HEK293T (cell line): ENCODE data around the gene HIPK1.

Experiments
- CTCF ChIA-PET: fragments of 350-600 bp; formaldehyde crosslinking; extraction: SDS; loops from one replicate; lab custom pipeline; 2021; ENCODE audit warnings: antibody characterized with exemption, inconsistent platforms; lab: Yijun Ruan, JAX
- POLR2A ChIA-PET: fragments of 350-600 bp; formaldehyde crosslinking; extraction: SDS; loops from one replicate; lab custom pipeline; 2020; ENCODE audit warnings: antibody characterized with exemption, inconsistent platforms; lab: Yijun Ruan, JAX
- DNase-seq: peaks from one replicate; pipeline ENCODE4 v3.0.0; 2012; ENCODE audit warnings: mixed read lengths; ENCODE audit errors: extremely low spot score
- ARNT ChIP-seq: fragments of 450-650 bp; IDR thresholded peaks from 2 replicates; pipeline ENCODE4 v1.6.1; 2017; ENCODE audit warnings: mild to moderate bottlenecking
- BHLHE40 ChIP-seq: fragments of 450-650 bp; IDR thresholded peaks from 2 replicates; pipeline ENCODE4 v1.6.1; 2016; ENCODE audit warnings: mild to moderate bottlenecking, moderate library complexity, borderline replicate concordance
- CTBP1 ChIP-seq: fragments of 450-650 bp; IDR thresholded peaks from 2 replicates; pipeline ENCODE4 v1.6.1; 2016; ENCODE audit warnings: borderline replicate concordance
- FOXA1 ChIP-seq: fragments of 450-650 bp; IDR thresholded peaks from 2 replicates; pipeline ENCODE4 v1.6.1; 2016; ENCODE audit warnings: mild to moderate bottlenecking
- FOXK2 ChIP-seq: fragments of 450-650 bp; IDR thresholded peaks from 2 replicates; pipeline ENCODE4 v1.6.1; 2016; ENCODE audit warnings: mild to moderate bottlenecking
- FOXM1 ChIP-seq: fragments of 450-650 bp; IDR thresholded peaks from 2 replicates; pipeline ENCODE4 v1.6.1; 2017; ENCODE audit warnings: mild to moderate bottlenecking, borderline replicate concordance
- HDGF ChIP-seq: fragments of 450-650 bp; IDR thresholded peaks from 2 replicates; pipeline ENCODE4 v1.6.1; 2017; ENCODE audit warnings: antibody characterized with exemption, borderline replicate concordance
- L3MBTL2 ChIP-seq: fragments of 450-650 bp; conservative IDR thresholded peaks from 2 replicates; pipeline ENCODE4 v1.6.1; 2016; ENCODE audit warnings: mild to moderate bottlenecking
- LEF1 ChIP-seq: fragments of 450-650 bp; IDR thresholded peaks from 2 replicates; pipeline ENCODE4 v1.6.1; 2017; ENCODE audit warnings: mild to moderate bottlenecking, borderline replicate concordance
- NFRKB ChIP-seq: fragments of 450-650 bp; IDR thresholded peaks from 2 replicates; pipeline ENCODE4 v1.6.1; 2016; ENCODE audit warnings: mild to moderate bottlenecking, moderate library complexity
- PKNOX1 ChIP-seq: fragments of 450-650 bp; IDR thresholded peaks from 2 replicates; pipeline ENCODE4 v1.6.1; 2016
- SUZ12 ChIP-seq: fragments of 450-650 bp; IDR thresholded peaks from 2 replicates; pipeline ENCODE4 v1.6.1; 2016; ENCODE audit warnings: mild to moderate bottlenecking
- TARDBP ChIP-seq: fragments of 450-650 bp; IDR thresholded peaks from 2 replicates; pipeline ENCODE4 v1.6.1; 2016
- ZNF384 ChIP-seq: fragments of 450-650 bp; IDR thresholded peaks from 2 replicates; pipeline ENCODE4 v1.6.1; 2016

HIPK1 gene

DNA sequence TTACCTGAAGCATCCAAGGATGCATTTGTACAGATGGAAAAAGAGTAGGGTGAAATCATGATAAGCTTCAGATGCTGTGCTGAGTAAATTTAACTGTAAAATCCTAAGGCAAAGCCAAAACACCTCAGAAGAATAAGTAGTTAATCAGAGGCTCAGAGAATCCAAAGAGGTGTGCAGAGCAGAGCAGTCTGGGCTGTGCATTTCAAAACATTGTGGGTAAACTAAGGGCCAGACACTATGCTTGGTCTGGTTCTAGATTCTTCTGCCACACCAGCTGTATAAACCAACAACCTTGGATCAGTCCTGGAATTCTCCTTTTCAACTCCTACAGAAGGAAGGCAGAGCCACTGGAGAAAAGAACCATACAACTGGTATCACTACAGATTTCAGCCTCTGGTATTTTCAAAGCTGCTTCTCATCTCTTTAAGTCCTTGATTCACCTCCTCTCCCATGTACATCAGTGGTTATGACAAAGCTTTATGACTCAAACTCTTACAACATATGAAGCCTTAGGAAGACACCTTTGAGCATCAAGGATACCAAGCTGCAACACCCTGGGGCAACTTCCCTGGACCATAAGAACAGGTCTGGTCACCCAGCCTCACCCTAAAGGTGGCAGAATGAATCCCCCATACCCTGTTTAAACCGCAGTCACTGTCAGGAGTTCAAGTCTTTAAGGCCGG is 11.6 kb upstream of the HIPK1 start:
- POLR2A ChIA-PET, result interaction anchor here (1.3 to 2.7 kb wide), 2 partner anchors 12 to 13 kb away, joined by 3 to 15 read pairs; partner anchors contain the start of genes AP4B1, DCLRE1B and HIPK1
- CTCF ChIA-PET, result interaction anchor here (0.6 kb wide), 1 partner anchor 845 kb away, joined by 3 read pairs; the partner anchor contains the start of gene LRIG2
- no peak for DNase-seq
- TF ChIP-seq SUZ12 (no peak), NFRKB (no peak), L3MBTL2 (no peak)

GRCh38 chr1:113918243-113918642 is 10.9 kb upstream of the HIPK1 start:
- POLR2A ChIA-PET, result interaction anchor here (1.3 to 2.7 kb wide), 2 partner anchors 11 to 14 kb away, joined by 3 to 15 read pairs; partner anchors contain the start of genes AP4B1, DCLRE1B and HIPK1
- CTCF ChIA-PET, result no interaction called here
- no peak for TF ChIP-seq BHLHE40
- no peak for TF ChIP-seq HDGF
- no peak for TF ChIP-seq NFRKB
- TF ChIP-seq SUZ12, result no peak
- TF ChIP-seq ZNF384, result no peak
- TF ChIP-seq FOXK2, result no peak

GRCh38 chr1:113922957-113923356 is 6.2 kb upstream of the HIPK1 start:
- ChIA-PET CTCF (no interaction called here), POLR2A (no interaction called here)
- no peak for DNase-seq
- no peak for TF ChIP-seq CTBP1

More at GRCh38 chr1:113918243-113918642, 10.9 kb upstream of the HIPK1 start:
- DNase-seq, result no peak

- POLR2A ChIA-PET, result interaction anchor here (1.1 to 1.7 kb wide), 2 partner anchors 13 to 18 kb away, joined by 3 read pairs; no protein-coding TSS in a partner anchor
- CTCF ChIA-PET, result interaction anchor here (0.6 to 0.7 kb wide), 2 partner anchors 9 to 54 kb away, joined by 3 read pairs; no protein-coding TSS in a partner anchor
- TF ChIP-seq FOXA1 (no peak), ZNF384 (no peak), PKNOX1 (no peak)
- no peak for DNase-seq
Measured at GRCh38 chr1:113924473-113924872, 4.7 kb upstream of the HIPK1 start.

- TF ChIP-seq PKNOX1 (peak; percentile 52), FOXM1 (no peak)
- ChIA-PET CTCF (interaction anchor here (1.1 to 1.5 kb wide), 2 partner anchors 8 to 24 kb away, joined by 3 to 4 read pairs; partner anchors contain the start of genes AP4B1 and DCLRE1B), POLR2A (interaction anchor here (0.8 to 5.1 kb wide), 15 partner anchors 8 to 169 kb away, joined by 3 to 116 read pairs (median 9); partner anchors contain the start of genes AP4B1, DCLRE1B, PHTF1 and RSBN1)
- no peak for DNase-seq
Measured at GRCh38 chr1:113928187-113928930, 765 bp upstream of the HIPK1 start.

DNA sequence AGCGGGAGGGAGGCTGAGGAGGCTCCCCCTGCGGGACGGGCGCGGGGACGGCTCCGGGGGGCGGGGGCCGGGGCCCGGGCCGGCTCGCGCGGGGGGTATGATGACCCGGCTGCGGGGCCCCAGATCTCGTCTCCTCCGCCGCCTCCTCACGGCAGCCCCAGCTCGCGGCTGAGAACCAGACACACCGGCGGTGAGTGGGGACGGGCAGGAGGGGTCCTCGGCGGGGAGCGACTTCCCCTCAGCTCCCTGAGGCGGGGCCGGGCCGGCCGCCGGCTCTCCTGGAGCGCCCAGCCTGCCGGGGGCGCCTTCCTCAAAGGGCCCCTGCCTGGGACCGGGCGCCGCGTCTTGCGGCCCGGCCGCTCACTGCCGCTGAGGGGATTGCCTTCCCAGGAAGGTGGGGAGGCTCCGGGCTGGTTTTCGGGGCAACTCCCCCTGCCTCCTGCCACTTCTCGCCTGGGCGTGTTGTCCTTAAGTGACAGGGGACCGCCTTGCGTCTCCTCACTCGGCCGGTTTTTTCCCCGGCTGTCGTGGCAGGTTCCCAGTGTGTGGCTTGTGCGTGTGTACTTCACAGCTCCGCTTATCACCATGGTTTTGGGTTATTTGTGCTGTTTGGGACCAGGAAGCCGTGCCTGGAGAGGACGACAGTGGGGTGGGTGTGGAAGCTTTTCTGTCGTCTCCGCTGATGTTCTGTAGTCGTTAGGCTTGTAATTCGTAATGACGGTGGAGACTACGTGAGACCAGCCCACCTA is 800 bp downstream of the HIPK1 start:
- no peak for TF ChIP-seq CTBP1
- peak; percentile 29; the same call in 1 of the 2 replicates for TF ChIP-seq PKNOX1
- no peak for TF ChIP-seq FOXK2
- peak; percentile 68 for DNase-seq
- ChIA-PET POLR2A (interaction anchor here (0.6 to 5.1 kb wide), 20 partner anchors 11 to 651 kb away, joined by 3 to 116 read pairs (median 4); partner anchors contain the start of genes AP4B1, DCLRE1B, PHTF1 and RSBN1), CTCF (interaction anchor here (0.7 to 2.3 kb wide), 4 partner anchors 9 to 49 kb away, joined by 3 to 7 read pairs (median 4); partner anchors contain the start of gene OLFML3)

DNA sequence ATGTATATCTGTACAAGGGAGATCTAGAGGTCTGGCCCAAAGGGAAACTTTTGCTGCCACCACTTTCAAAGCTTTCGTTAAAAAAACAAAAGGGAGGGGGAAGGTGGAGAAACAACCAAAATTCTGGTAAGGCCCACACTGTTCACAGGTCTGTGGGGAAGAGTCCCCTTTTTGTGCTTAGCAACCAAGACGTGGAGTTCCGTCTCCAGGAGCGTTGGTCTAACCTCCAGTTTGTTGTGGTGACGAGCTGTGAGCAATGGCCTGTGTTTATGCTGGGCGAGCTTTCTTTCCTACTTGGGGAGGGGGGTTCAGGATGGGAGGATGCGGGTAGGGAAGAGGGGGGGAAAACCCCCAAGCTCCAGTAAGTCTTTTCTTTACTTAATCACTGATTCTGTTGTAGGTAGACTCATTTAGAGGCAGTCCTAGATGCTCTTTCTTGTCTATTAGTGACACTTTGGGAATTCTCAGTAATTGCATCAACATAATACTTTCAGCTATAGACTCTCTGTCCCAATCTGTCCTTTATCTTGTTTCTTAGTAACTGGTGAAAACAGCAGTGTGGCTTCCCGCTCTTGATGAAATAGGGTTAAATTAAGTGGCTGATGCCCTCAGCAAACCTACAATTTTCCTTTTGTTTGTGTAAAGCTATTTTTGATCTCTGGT is 1.5 kb downstream of the HIPK1 start:
- TF ChIP-seq LEF1 (no peak), ARNT (no peak), BHLHE40 (no peak), NFRKB (no peak), TARDBP (no peak), L3MBTL2 (no peak), HDGF (no peak), SUZ12 (no peak)
- POLR2A ChIA-PET, result interaction anchor here (0.6 to 5.1 kb wide), 12 partner anchors 10 to 358 kb away, joined by 3 to 116 read pairs (median 6); partner anchors contain the start of genes AP4B1, DCLRE1B, PHTF1 and RSBN1

More for the DNA sequence above, 1.5 kb downstream of the HIPK1 start:
- peak; percentile 42 for DNase-seq
- CTCF ChIA-PET, result interaction anchor here (0.6 to 2.3 kb wide), 5 partner anchors 8 to 864 kb away, joined by 3 to 7 read pairs (median 4); partner anchors contain the start of gene OLFML3
